HepG2 (cell line): ENCODE measurements around the gene CPE. TPM values are rescaled to one million over a fixed set of nuclear protein-coding genes. Genes with fewer than 3 reads are reported as not detected.

Source experiments
- ADNP ChIP-seq: sonication (generic); formaldehyde crosslinking; IDR thresholded peaks from 2 replicates; pipeline ENCODE4 v1.4.0; 2020; ENCODE audit warnings: missing genetic modification reagents
- CBX1 ChIP-seq: IDR thresholded peaks from one replicate; pipeline ENCODE4 v1.6.1; 2016; ENCODE audit warnings: antibody characterized with exemption, low read depth
- KMT2A ChIP-seq: sonication (generic); formaldehyde crosslinking; IDR thresholded peaks from 2 replicates; pipeline ENCODE4 v1.4.0; 2020; ENCODE audit warnings: missing genetic modification reagents
- LCORL ChIP-seq, 2 experiments: fragments of 450-650 bp in 1 of 2; sonication (generic) in 1 of 2; formaldehyde crosslinking in 1 of 2; IDR thresholded peaks; 2 replicates each; pipeline versions ENCODE4 v1.5.0 to v1.6.1; 2017 to 2020; ENCODE audit warnings: antibody characterized with exemption in 1 of 2, missing genetic modification reagents in 1 of 2
- MED8 ChIP-seq: sonication (generic); formaldehyde crosslinking; IDR thresholded peaks from 2 replicates; pipeline ENCODE4 v1.8.1; 2023; ENCODE audit warnings: mild to moderate bottlenecking, missing genetic modification reagents; ENCODE audit not compliant: insufficient replicate concordance
- MEIS2 ChIP-seq: sonication (generic); formaldehyde crosslinking; IDR thresholded peaks from 2 replicates; pipeline ENCODE4 v1.9.0; 2021; ENCODE audit warnings: mild to moderate bottlenecking, missing genetic modification reagents
- NFIC ChIP-seq: IDR thresholded peaks from 2 replicates; pipeline ENCODE4 v1.6.1; 2012; ENCODE audit warnings: mild to moderate bottlenecking, low read length, inconsistent platforms
- NR2F2 ChIP-seq: IDR thresholded peaks from 2 replicates; pipeline ENCODE4 v1.6.1; 2012; ENCODE audit warnings: low read depth, inconsistent platforms, borderline replicate concordance
- PAWR ChIP-seq: sonication (generic); formaldehyde crosslinking; IDR thresholded peaks from 2 replicates; pipeline ENCODE4 v1.4.0; 2020; ENCODE audit warnings: missing genetic modification reagents, mild to moderate bottlenecking, borderline replicate concordance
- RARA ChIP-seq: IDR thresholded peaks from 2 replicates; pipeline ENCODE4 v1.6.1; 2016; ENCODE audit warnings: missing genetic modification reagents, missing compliant biosample characterization
- RXRA ChIP-seq: sonication (generic); formaldehyde crosslinking; IDR thresholded peaks from 2 replicates; pipeline ENCODE4 v1.5.1; 2020; ENCODE audit warnings: missing genetic modification reagents
- SMAD9 ChIP-seq: sonication (generic); formaldehyde crosslinking; IDR thresholded peaks from 2 replicates; pipeline ENCODE4 v1.5.1; 2020; ENCODE audit warnings: mild to moderate bottlenecking, missing genetic modification reagents
- ZC3H4 ChIP-seq: sonication (generic); formaldehyde crosslinking; IDR thresholded peaks from 2 replicates; pipeline ENCODE4 v1.4.0; 2020; ENCODE audit warnings: missing genetic modification reagents, borderline replicate concordance
- ZNF432 ChIP-seq: sonication (generic); formaldehyde crosslinking; IDR thresholded peaks from 2 replicates; pipeline ENCODE4 v1.5.0; 2020; ENCODE audit warnings: missing genetic modification reagents, mild to moderate bottlenecking, borderline replicate concordance
- ZNF672 ChIP-seq: sonication (generic); formaldehyde crosslinking; IDR thresholded peaks from 2 replicates; pipeline ENCODE4 v1.8.1; 2022; ENCODE audit warnings: missing genetic modification reagents
- polyA plus RNA-seq, 8 experiments: library from polyadenylated mRNA; depleted of rRNA in 3 of 8; stranded (reverse) in 7 of 8; unstranded in 1 of 8; fragments of >200 nt; fragmentation: Illumina TruSeq in 4 of 8; extraction: Trizol in 4 of 8; gene quantifications; 2 replicates each; pipeline versions ENCODE4 v1.2.1 to v1.2.3, GENCODE V29; 2011 to 2016; ENCODE audit warnings: low read depth in 4 of 8, missing spikeins in 1 of 8, mixed read lengths in 1 of 8; ENCODE audit not compliant: insufficient read depth in 1 of 8
- total RNA-seq, 5 experiments: library from RNA; depleted of rRNA; stranded (reverse); fragments of >200 nt; fragmentation: Illumina TruSeq; extraction: Trizol; gene quantifications; 2 replicates each; pipeline ENCODE4 v1.2.3, GENCODE V29; 2016; ENCODE audit warnings: low read depth in 1 of 5
- TF ChIP-seq, protein P1 (sequence below): sonication (generic); formaldehyde crosslinking; IDR thresholded peaks from 2 replicates; pipeline ENCODE4 v1.4.0; 2020; ENCODE audit warnings: missing genetic modification reagents; ENCODE audit errors: not compliant biosample characterization
- TF ChIP-seq, protein P2 (sequence below): IDR thresholded peaks from 2 replicates; pipeline ENCODE4 v1.6.1; 2016; ENCODE audit warnings: low read depth, missing genetic modification reagents, missing compliant biosample characterization
- TF ChIP-seq, protein P3 (sequence below): sonication (generic); formaldehyde crosslinking; IDR thresholded peaks from 2 replicates; pipeline ENCODE4 v1.4.0; 2020; ENCODE audit warnings: missing genetic modification reagents, borderline replicate concordance

CPE gene
- total and polyA plus RNA-seq, 2 of the 13 experiments (the other 11 are each of a cell fraction or from before 2014, with no cell fraction given), result 268 to 852 TPM

DNA sequence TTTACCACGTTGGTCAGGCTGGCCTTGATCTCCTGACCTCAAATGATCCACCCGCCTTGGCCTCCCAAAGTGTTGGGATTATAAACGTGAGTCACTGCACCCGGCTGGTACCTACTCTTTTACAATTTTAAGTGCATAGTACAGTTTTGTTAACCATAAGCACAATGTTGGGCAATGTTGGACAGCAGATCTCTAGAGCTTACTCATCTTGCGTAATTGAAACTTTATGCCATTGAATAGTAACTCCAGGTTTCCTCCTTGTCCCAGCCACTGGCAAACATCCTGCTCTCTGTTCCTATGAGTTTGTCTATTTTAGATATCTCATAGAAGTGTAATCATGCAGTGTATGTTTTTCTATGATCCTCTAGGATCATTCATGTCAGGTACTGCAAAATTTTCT, 9.3 kb upstream of the CPE start (continued):
- TF ChIP-seq, protein P1, sequence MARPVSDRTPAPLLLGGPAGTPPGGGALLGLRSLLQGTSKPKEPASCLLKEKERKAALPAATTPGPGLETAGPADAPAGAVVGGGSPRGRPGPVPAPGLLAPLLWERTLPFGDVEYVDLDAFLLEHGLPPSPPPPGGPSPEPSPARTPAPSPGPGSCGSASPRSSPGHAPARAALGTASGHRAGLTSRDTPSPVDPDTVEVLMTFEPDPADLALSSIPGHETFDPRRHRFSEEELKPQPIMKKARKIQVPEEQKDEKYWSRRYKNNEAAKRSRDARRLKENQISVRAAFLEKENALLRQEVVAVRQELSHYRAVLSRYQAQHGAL (CRISPR knock-in tag), result no peak
- TF ChIP-seq LCORL (IDR thresholded peaks at IDR 0.05) (peak; percentile 86; the same call in 1 of the 2 replicates), LCORL (CRISPR knock-in tag; IDR thresholded peaks at IDR 0.05) (peak; percentile 82), MEIS2 (peak; percentile 41; the same call in 1 of the 2 replicates), NFIC (peak; percentile 69), CBX1 (no peak), RARA (CRISPR knock-in tag) (peak; percentile 89), KMT2A (CRISPR knock-in tag) (peak; percentile 42; the same call in 1 of the 2 replicates), MED8 (CRISPR knock-in tag) (peak; percentile 79), RXRA (CRISPR knock-in tag) (peak; percentile 69; the same call in 1 of the 2 replicates), SMAD9 (no peak), ZNF432 (CRISPR knock-in tag) (no peak), ADNP (CRISPR knock-in tag) (no peak), ZC3H4 (no peak), PAWR (CRISPR knock-in tag) (no peak), ZNF672 (CRISPR knock-in tag) (no peak), NR2F2 (peak; percentile 82)
- TF ChIP-seq, protein P2, sequence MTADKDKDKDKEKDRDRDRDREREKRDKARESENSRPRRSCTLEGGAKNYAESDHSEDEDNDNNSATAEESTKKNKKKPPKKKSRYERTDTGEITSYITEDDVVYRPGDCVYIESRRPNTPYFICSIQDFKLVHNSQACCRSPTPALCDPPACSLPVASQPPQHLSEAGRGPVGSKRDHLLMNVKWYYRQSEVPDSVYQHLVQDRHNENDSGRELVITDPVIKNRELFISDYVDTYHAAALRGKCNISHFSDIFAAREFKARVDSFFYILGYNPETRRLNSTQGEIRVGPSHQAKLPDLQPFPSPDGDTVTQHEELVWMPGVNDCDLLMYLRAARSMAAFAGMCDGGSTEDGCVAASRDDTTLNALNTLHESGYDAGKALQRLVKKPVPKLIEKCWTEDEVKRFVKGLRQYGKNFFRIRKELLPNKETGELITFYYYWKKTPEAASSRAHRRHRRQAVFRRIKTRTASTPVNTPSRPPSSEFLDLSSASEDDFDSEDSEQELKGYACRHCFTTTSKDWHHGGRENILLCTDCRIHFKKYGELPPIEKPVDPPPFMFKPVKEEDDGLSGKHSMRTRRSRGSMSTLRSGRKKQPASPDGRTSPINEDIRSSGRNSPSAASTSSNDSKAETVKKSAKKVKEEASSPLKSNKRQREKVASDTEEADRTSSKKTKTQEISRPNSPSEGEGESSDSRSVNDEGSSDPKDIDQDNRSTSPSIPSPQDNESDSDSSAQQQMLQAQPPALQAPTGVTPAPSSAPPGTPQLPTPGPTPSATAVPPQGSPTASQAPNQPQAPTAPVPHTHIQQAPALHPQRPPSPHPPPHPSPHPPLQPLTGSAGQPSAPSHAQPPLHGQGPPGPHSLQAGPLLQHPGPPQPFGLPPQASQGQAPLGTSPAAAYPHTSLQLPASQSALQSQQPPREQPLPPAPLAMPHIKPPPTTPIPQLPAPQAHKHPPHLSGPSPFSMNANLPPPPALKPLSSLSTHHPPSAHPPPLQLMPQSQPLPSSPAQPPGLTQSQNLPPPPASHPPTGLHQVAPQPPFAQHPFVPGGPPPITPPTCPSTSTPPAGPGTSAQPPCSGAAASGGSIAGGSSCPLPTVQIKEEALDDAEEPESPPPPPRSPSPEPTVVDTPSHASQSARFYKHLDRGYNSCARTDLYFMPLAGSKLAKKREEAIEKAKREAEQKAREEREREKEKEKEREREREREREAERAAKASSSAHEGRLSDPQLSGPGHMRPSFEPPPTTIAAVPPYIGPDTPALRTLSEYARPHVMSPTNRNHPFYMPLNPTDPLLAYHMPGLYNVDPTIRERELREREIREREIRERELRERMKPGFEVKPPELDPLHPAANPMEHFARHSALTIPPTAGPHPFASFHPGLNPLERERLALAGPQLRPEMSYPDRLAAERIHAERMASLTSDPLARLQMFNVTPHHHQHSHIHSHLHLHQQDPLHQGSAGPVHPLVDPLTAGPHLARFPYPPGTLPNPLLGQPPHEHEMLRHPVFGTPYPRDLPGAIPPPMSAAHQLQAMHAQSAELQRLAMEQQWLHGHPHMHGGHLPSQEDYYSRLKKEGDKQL (CRISPR knock-in tag), result peak; percentile 41; the same call in 1 of the 2 replicates
- TF ChIP-seq, protein P3, sequence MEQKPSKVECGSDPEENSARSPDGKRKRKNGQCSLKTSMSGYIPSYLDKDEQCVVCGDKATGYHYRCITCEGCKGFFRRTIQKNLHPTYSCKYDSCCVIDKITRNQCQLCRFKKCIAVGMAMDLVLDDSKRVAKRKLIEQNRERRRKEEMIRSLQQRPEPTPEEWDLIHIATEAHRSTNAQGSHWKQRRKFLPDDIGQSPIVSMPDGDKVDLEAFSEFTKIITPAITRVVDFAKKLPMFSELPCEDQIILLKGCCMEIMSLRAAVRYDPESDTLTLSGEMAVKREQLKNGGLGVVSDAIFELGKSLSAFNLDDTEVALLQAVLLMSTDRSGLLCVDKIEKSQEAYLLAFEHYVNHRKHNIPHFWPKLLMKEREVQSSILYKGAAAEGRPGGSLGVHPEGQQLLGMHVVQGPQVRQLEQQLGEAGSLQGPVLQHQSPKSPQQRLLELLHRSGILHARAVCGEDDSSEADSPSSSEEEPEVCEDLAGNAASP (CRISPR knock-in tag), result peak; percentile 92
